HEK293 (cell line): ENCODE results near the gene TDRD1.

Experiments
- BCL11B ChIP-seq: fragments of 450-650 bp; formaldehyde crosslinking; IDR thresholded peaks from 2 replicates; pipeline ENCODE4 v1.5.1; 2016; ENCODE audit warnings: low read depth, missing biosample characterization, missing genetic modification characterization
- EGR2 ChIP-seq: fragments of 450-650 bp; formaldehyde crosslinking; IDR thresholded peaks from 2 replicates; pipeline ENCODE4 v1.5.1; 2016; ENCODE audit warnings: low read depth, missing biosample characterization, missing genetic modification characterization
- GFI1B ChIP-seq: fragments of 450-650 bp; formaldehyde crosslinking; IDR thresholded peaks from 2 replicates; pipeline ENCODE4 v1.5.1; 2016; ENCODE audit warnings: missing biosample characterization, missing genetic modification characterization
- GLIS1 ChIP-seq: fragments of 450-650 bp; formaldehyde crosslinking; IDR thresholded peaks from 2 replicates; pipeline ENCODE4 v1.5.1; 2016; ENCODE audit warnings: missing biosample characterization, missing genetic modification characterization
- KLF1 ChIP-seq: fragments of 450-650 bp; formaldehyde crosslinking; IDR thresholded peaks from 2 replicates; pipeline ENCODE4 v1.5.1; 2016; ENCODE audit warnings: missing biosample characterization, missing genetic modification characterization
- KLF16 ChIP-seq: fragments of 450-650 bp; formaldehyde crosslinking; IDR thresholded peaks from 2 replicates; pipeline ENCODE4 v1.5.1; 2017; ENCODE audit warnings: missing biosample characterization, missing genetic modification characterization
- OVOL3 ChIP-seq: fragments of 450-650 bp; formaldehyde crosslinking; IDR thresholded peaks from 2 replicates; pipeline ENCODE4 v1.5.1; 2016; ENCODE audit warnings: missing biosample characterization, missing genetic modification characterization
- SP2 ChIP-seq: fragments of 450-650 bp; formaldehyde crosslinking; IDR thresholded peaks from 2 replicates; pipeline ENCODE4 v1.5.1; 2016; ENCODE audit warnings: missing biosample characterization, missing genetic modification characterization
- SP7 ChIP-seq: fragments of 450-650 bp; formaldehyde crosslinking; IDR thresholded peaks from 2 replicates; pipeline ENCODE4 v1.5.1; 2016; ENCODE audit warnings: missing biosample characterization, missing genetic modification characterization
- YY2 ChIP-seq: fragments of 450-650 bp; formaldehyde crosslinking; IDR thresholded peaks from 2 replicates; pipeline ENCODE4 v1.5.1; 2016; ENCODE audit warnings: missing biosample characterization, missing genetic modification characterization
- ZBTB17 ChIP-seq: fragments of 450-650 bp; formaldehyde crosslinking; IDR thresholded peaks from 2 replicates; pipeline ENCODE4 v1.5.1; 2016; ENCODE audit warnings: missing biosample characterization, missing genetic modification characterization
- ZBTB21 ChIP-seq: fragments of 450-650 bp; formaldehyde crosslinking; IDR thresholded peaks from 2 replicates; pipeline ENCODE4 v1.5.1; 2017; ENCODE audit warnings: missing biosample characterization, missing genetic modification characterization
- ZBTB7A ChIP-seq: fragments of 450-650 bp; formaldehyde crosslinking; IDR thresholded peaks from 2 replicates; pipeline ENCODE4 v1.5.1; 2016; ENCODE audit warnings: low read depth, missing biosample characterization, missing genetic modification characterization
- ZNF10 ChIP-seq: fragments of 450-650 bp; formaldehyde crosslinking; IDR thresholded peaks from 2 replicates; pipeline ENCODE4 v1.5.1; 2017; ENCODE audit warnings: missing biosample characterization, missing genetic modification characterization
- ZNF121 ChIP-seq: fragments of 450-650 bp; formaldehyde crosslinking; IDR thresholded peaks from 2 replicates; pipeline ENCODE4 v1.5.1; 2016; ENCODE audit warnings: missing biosample characterization, missing genetic modification characterization
- ZNF221 ChIP-seq: fragments of 450-650 bp; formaldehyde crosslinking; IDR thresholded peaks from 2 replicates; pipeline ENCODE4 v1.5.1; 2017; ENCODE audit warnings: missing biosample characterization, missing genetic modification characterization, borderline replicate concordance
- ZNF223 ChIP-seq: fragments of 450-650 bp; formaldehyde crosslinking; IDR thresholded peaks from 2 replicates; pipeline ENCODE4 v1.5.1; 2016; ENCODE audit warnings: missing biosample characterization, missing genetic modification characterization
- ZNF24 ChIP-seq: fragments of 450-650 bp; formaldehyde crosslinking; IDR thresholded peaks from 2 replicates; pipeline ENCODE4 v1.5.1; 2016; ENCODE audit warnings: missing biosample characterization, missing genetic modification characterization
- ZNF394 ChIP-seq: fragments of 450-650 bp; formaldehyde crosslinking; IDR thresholded peaks from 2 replicates; pipeline ENCODE4 v1.5.1; 2016; ENCODE audit warnings: missing biosample characterization, missing genetic modification characterization, mild to moderate bottlenecking, moderate library complexity, borderline replicate concordance
- ZNF426 ChIP-seq: fragments of 450-650 bp; formaldehyde crosslinking; IDR thresholded peaks from 2 replicates; pipeline ENCODE4 v1.5.1; 2017; ENCODE audit warnings: missing biosample characterization, missing genetic modification characterization, mild to moderate bottlenecking, inconsistent platforms, moderate library complexity
- ZNF501 ChIP-seq: fragments of 450-650 bp; formaldehyde crosslinking; IDR thresholded peaks from 2 replicates; pipeline ENCODE4 v1.5.1; 2016; ENCODE audit warnings: missing biosample characterization, missing genetic modification characterization
- ZNF791 ChIP-seq: fragments of 450-650 bp; formaldehyde crosslinking; IDR thresholded peaks from 2 replicates; pipeline ENCODE4 v1.5.1; 2016; ENCODE audit warnings: missing biosample characterization, missing genetic modification characterization
- ZNF792 ChIP-seq: fragments of 450-650 bp; formaldehyde crosslinking; IDR thresholded peaks from 2 replicates; pipeline ENCODE4 v1.5.1; 2016; ENCODE audit warnings: missing biosample characterization, missing genetic modification characterization
- ZNF837 ChIP-seq: fragments of 450-650 bp; formaldehyde crosslinking; IDR thresholded peaks from 2 replicates; pipeline ENCODE4 v1.5.1; 2016; ENCODE audit warnings: missing biosample characterization, missing genetic modification characterization
- TF ChIP-seq, protein P1 (sequence below): fragments of 450-650 bp; formaldehyde crosslinking; IDR thresholded peaks from 2 replicates; pipeline ENCODE4 v1.5.1; 2016; ENCODE audit warnings: missing biosample characterization, missing genetic modification characterization
- TF ChIP-seq, protein P2 (sequence below): fragments of 450-650 bp; formaldehyde crosslinking; IDR thresholded peaks from 2 replicates; pipeline ENCODE4 v1.5.1; 2016; ENCODE audit warnings: missing biosample characterization, missing genetic modification characterization
- TF ChIP-seq, protein P3 (sequence below): fragments of 450-650 bp; formaldehyde crosslinking; IDR thresholded peaks from 2 replicates; pipeline ENCODE4 v1.5.1; 2016; ENCODE audit warnings: missing biosample characterization, missing genetic modification characterization
- TF ChIP-seq, protein P4 (sequence below): fragments of 450-650 bp; formaldehyde crosslinking; IDR thresholded peaks from 2 replicates; pipeline ENCODE4 v1.5.1; 2016; ENCODE audit warnings: missing biosample characterization, missing genetic modification characterization
- TF ChIP-seq, protein P5 (sequence below): fragments of 450-650 bp; formaldehyde crosslinking; IDR thresholded peaks from 2 replicates; pipeline ENCODE4 v1.5.1; 2016; ENCODE audit warnings: missing biosample characterization, missing genetic modification characterization
- TF ChIP-seq, protein P6 (sequence below): fragments of 450-650 bp; formaldehyde crosslinking; IDR thresholded peaks from 2 replicates; pipeline ENCODE4 v1.5.1; 2016; ENCODE audit warnings: missing biosample characterization, missing genetic modification characterization
- TF ChIP-seq, protein P7 (sequence below): fragments of 450-650 bp; formaldehyde crosslinking; IDR thresholded peaks from 2 replicates; pipeline ENCODE4 v1.5.1; 2016; ENCODE audit warnings: missing biosample characterization, missing genetic modification characterization

The TDRD1 gene

DNA sequence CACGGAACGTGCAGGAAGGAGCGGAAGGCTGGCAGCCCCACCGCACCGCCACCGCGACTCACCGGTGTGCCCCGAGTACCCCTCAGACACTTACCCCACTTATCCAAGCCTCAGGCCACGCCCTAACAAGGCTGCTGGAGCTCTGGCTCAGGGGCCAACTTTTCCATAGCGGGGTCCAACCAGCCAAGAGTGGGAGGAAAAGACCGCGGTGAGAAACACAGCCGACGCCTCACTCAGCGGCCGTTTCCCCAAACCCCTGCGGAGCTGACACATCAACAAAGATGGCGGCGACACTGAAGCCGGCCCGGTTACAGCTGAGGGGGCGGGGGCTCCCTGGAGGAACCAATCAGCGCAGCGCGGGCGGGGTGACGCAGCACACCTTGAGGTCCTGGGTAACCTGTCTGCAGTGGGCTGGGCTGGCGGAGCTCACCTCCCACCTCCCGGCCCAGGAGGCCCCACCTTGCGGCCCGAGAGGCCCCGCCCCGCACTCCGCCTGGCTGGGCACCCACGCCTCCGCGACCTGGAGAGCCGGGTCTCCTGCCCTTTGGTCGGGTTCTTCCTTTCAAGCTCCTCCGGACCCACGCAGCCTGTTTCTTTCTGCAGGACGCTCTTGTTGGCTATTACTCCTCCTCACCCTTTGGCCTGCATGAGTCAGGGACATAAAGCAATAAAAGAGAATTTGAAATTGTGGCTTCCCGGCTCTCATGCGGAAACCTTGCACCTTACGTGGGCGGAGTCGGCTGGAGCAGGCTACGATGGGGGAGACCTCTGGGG lies 5.0 kb upstream of the TDRD1 start, which contains the start of gene CCDC186 (continued):
- TF ChIP-seq, protein P1, sequence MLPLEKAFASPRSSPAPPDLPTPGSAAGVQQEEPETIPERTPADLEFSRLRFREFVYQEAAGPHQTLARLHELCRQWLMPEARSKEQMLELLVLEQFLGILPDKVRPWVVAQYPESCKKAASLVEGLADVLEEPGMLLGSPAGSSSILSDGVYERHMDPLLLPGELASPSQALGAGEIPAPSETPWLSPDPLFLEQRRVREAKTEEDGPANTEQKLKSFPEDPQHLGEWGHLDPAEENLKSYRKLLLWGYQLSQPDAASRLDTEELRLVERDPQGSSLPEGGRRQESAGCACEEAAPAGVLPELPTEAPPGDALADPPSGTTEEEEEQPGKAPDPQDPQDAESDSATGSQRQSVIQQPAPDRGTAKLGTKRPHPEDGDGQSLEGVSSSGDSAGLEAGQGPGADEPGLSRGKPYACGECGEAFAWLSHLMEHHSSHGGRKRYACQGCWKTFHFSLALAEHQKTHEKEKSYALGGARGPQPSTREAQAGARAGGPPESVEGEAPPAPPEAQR (tag by site-specific recombination), result no peak
- TF ChIP-seq ZBTB17 (tag by site-specific recombination), result peak; percentile 86
- TF ChIP-seq, protein P2, sequence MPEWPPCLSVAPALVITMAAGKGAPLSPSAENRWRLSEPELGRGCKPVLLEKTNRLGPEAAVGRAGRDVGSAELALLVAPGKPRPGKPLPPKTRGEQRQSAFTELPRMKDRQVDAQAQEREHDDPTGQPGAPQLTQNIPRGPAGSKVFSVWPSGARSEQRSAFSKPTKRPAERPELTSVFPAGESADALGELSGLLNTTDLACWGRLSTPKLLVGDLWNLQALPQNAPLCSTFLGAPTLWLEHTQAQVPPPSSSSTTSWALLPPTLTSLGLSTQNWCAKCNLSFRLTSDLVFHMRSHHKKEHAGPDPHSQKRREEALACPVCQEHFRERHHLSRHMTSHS, result no peak
- no peak for TF ChIP-seq ZNF24 (tag by site-specific recombination)
- no peak for TF ChIP-seq ZNF837 (tag by site-specific recombination)
- TF ChIP-seq ZNF394, result 0 out of 2 replicates have a peak, but pooled peaks have one; percentile 27
- no peak; the same call in 1 of the 2 replicates for TF ChIP-seq KLF1
- no peak for TF ChIP-seq GFI1B
- peak; percentile 78 for TF ChIP-seq EGR2 (tag by site-specific recombination)
- TF ChIP-seq ZNF426, result no peak
- TF ChIP-seq ZNF221 (tag by site-specific recombination), result no peak
- TF ChIP-seq, protein P3, sequence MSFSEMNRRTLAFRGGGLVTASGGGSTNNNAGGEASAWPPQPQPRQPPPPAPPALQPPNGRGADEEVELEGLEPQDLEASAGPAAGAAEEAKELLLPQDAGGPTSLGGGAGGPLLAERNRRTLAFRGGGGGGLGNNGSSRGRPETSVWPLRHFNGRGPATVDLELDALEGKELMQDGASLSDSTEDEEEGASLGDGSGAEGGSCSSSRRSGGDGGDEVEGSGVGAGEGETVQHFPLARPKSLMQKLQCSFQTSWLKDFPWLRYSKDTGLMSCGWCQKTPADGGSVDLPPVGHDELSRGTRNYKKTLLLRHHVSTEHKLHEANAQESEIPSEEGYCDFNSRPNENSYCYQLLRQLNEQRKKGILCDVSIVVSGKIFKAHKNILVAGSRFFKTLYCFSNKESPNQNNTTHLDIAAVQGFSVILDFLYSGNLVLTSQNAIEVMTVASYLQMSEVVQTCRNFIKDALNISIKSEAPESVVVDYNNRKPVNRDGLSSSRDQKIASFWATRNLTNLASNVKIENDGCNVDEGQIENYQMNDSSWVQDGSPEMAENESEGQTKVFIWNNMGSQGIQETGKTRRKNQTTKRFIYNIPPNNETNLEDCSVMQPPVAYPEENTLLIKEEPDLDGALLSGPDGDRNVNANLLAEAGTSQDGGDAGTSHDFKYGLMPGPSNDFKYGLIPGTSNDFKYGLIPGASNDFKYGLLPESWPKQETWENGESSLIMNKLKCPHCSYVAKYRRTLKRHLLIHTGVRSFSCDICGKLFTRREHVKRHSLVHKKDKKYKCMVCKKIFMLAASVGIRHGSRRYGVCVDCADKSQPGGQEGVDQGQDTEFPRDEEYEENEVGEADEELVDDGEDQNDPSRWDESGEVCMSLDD (tag by site-specific recombination), result peak; percentile 80; the same call in 1 of the 2 replicates
- TF ChIP-seq ZBTB7A (tag by site-specific recombination), result no peak
- TF ChIP-seq, protein P4, sequence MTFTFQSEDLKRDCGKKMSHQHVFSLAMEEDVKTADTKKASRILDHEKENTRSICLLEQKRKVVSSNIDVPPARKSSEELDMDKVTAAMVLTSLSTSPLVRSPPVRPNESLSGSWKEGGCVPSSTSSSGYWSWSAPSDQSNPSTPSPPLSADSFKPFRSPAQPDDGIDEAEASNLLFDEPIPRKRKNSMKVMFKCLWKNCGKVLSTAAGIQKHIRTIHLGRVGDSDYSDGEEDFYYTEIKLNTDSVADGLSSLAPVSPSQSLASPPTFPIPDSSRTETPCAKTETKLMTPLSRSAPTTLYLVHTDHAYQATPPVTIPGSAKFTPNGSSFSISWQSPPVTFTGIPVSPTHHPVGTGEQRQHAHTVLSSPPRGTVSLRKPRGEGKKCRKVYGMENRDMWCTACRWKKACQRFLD (tag by site-specific recombination), result peak; percentile 84; the same call in 1 of the 2 replicates
- TF ChIP-seq YY2, result peak; percentile 36; the same call in 1 of the 2 replicates
- peak; percentile 57; the same call in 1 of the 2 replicates for TF ChIP-seq SP7 (tag by site-specific recombination)
- TF ChIP-seq ZNF501 (tag by site-specific recombination), result peak; percentile 97
- TF ChIP-seq ZBTB21 (tag by site-specific recombination), result 0 out of 2 replicates have a peak, but pooled peaks have one; percentile 10
- peak; percentile 62; the same call in 1 of the 2 replicates for TF ChIP-seq ZNF121 (tag by site-specific recombination)
- no peak for TF ChIP-seq ZNF791 (tag by site-specific recombination)
- TF ChIP-seq, protein P5, sequence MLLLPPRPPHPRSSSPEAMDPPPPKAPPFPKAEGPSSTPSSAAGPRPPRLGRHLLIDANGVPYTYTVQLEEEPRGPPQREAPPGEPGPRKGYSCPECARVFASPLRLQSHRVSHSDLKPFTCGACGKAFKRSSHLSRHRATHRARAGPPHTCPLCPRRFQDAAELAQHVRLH (tag by site-specific recombination), result no peak
- TF ChIP-seq OVOL3 (tag by site-specific recombination), result no peak
- no peak for TF ChIP-seq ZNF10 (tag by site-specific recombination)
- 0 out of 2 replicates have a peak, but pooled peaks have one; percentile 41 for TF ChIP-seq ZNF792 (tag by site-specific recombination)
- TF ChIP-seq KLF16 (tag by site-specific recombination), result peak; percentile 37
- peak; percentile 92 for TF ChIP-seq SP2 (tag by site-specific recombination)
- TF ChIP-seq ZNF223 (tag by site-specific recombination), result no peak
- TF ChIP-seq, protein P6, sequence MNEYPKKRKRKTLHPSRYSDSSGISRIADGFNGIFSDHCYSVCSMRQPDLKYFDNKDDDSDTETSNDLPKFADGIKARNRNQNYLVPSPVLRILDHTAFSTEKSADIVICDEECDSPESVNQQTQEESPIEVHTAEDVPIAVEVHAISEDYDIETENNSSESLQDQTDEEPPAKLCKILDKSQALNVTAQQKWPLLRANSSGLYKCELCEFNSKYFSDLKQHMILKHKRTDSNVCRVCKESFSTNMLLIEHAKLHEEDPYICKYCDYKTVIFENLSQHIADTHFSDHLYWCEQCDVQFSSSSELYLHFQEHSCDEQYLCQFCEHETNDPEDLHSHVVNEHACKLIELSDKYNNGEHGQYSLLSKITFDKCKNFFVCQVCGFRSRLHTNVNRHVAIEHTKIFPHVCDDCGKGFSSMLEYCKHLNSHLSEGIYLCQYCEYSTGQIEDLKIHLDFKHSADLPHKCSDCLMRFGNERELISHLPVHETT, result 0 out of 2 replicates have a peak, but pooled peaks have one; percentile 60
- TF ChIP-seq, protein P7, sequence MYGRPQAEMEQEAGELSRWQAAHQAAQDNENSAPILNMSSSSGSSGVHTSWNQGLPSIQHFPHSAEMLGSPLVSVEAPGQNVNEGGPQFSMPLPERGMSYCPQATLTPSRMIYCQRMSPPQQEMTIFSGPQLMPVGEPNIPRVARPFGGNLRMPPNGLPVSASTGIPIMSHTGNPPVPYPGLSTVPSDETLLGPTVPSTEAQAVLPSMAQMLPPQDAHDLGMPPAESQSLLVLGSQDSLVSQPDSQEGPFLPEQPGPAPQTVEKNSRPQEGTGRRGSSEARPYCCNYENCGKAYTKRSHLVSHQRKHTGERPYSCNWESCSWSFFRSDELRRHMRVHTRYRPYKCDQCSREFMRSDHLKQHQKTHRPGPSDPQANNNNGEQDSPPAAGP (tag by site-specific recombination), result 0 out of 2 replicates have a peak, but pooled peaks have one; percentile 32
- peak; percentile 75 for TF ChIP-seq GLIS1 (tag by site-specific recombination)
- peak; percentile 66; the same call in 1 of the 2 replicates for TF ChIP-seq BCL11B (tag by site-specific recombination)
